WTC11 (cell line): ENCODE data around the gene GGCT. TPM values are rescaled to one million over a fixed set of nuclear protein-coding genes. Genes with fewer than 3 reads are reported as not detected.

ENCODE experiments used
- ATAC-seq: fragments of 200-7000 bp; cut with Tn5 transposase; 2 replicates; pipeline ENCODE4 v1.10.0; 2021; ENCODE audit warnings: mild to moderate bottlenecking, moderate library complexity
- CTCF ChIA-PET: fragments of 300-600 bp; sonication (Branson Sonifier 250); formaldehyde crosslinking; loops from one replicate; lab custom pipeline; 2021; ENCODE audit warnings: antibody characterized with exemption; lab: Charles Lee
- POLR2A ChIA-PET: fragments of 350-600 bp; sonication (Branson Sonifier 250); formaldehyde crosslinking; loops from one replicate; lab custom pipeline; 2021; ENCODE audit warnings: antibody characterized with exemption; lab: Charles Lee
- DNase-seq: peaks from one replicate; pipeline ENCODE4 v3.0.0; 2021; ENCODE audit warnings: low spot score
- H3K27ac Mint-ChIP-seq: 2 replicates; pipeline ENCODE4 v1.8.0; 2021; ENCODE audit warnings: mixed read lengths
- H3K27me3 Mint-ChIP-seq: 2 replicates; pipeline ENCODE4 v1.8.0; 2021; ENCODE audit warnings: low read depth, mild to moderate bottlenecking, moderate library complexity, mixed read lengths
- H3K36me3 Mint-ChIP-seq: 2 replicates; pipeline ENCODE4 v1.8.0; 2021; ENCODE audit warnings: mixed read lengths
- H3K4me1 Mint-ChIP-seq: 2 replicates; pipeline ENCODE4 v1.8.0; 2022; ENCODE audit warnings: mixed read lengths
- H3K4me3 Mint-ChIP-seq: 2 replicates; pipeline ENCODE4 v1.8.0; 2021; ENCODE audit warnings: mild to moderate bottlenecking, moderate library complexity, mixed read lengths
- H3K9me3 Mint-ChIP-seq: 2 replicates; pipeline ENCODE4 v1.8.0; 2021; ENCODE audit warnings: mixed read lengths
- FOXJ3 ChIP-seq: sonication (generic); formaldehyde crosslinking; IDR thresholded peaks from 2 replicates; pipeline ENCODE4 v1.9.0; 2021; ENCODE audit warnings: missing genetic modification reagents, mild to moderate bottlenecking, borderline replicate concordance
- FOXP1 ChIP-seq: sonication (generic); formaldehyde crosslinking; IDR thresholded peaks from 2 replicates; pipeline ENCODE4 v1.8.0; 2022; ENCODE audit warnings: missing genetic modification reagents, mild to moderate bottlenecking, moderate library complexity, borderline replicate concordance
- HMGA2 ChIP-seq: fragments of 250-450 bp; sonication (Bioruptor Pico); IDR thresholded peaks from 2 replicates; pipeline ENCODE4 v1.4.0; 2021; ENCODE audit warnings: mild to moderate bottlenecking, moderate library complexity
- RORB ChIP-seq: fragments of 250-450 bp; sonication (Bioruptor Pico); IDR thresholded peaks from 2 replicates; pipeline ENCODE4 v1.9.0; 2021; ENCODE audit warnings: mild to moderate bottlenecking
- SP1 ChIP-seq: sonication (generic); formaldehyde crosslinking; conservative IDR thresholded peaks from 2 replicates; pipeline ENCODE4 v1.8.1; 2022; ENCODE audit warnings: missing genetic modification reagents
- TCF7 ChIP-seq: sonication (generic); formaldehyde crosslinking; IDR thresholded peaks from 2 replicates; pipeline ENCODE4 v1.8.0; 2022; ENCODE audit warnings: mild to moderate bottlenecking, low read depth, missing genetic modification reagents, moderate library complexity
- TEAD1 ChIP-seq: sonication (generic); formaldehyde crosslinking; IDR thresholded peaks from 2 replicates; pipeline ENCODE4 v1.8.0; 2022; ENCODE audit warnings: mild to moderate bottlenecking, missing genetic modification reagents
- TEAD4 ChIP-seq: sonication (generic); formaldehyde crosslinking; IDR thresholded peaks from 2 replicates; pipeline ENCODE4 v1.8.0; 2022; ENCODE audit warnings: mild to moderate bottlenecking, missing genetic modification reagents
- ZNF121 ChIP-seq: sonication (generic); formaldehyde crosslinking; IDR thresholded peaks from 2 replicates; pipeline ENCODE4 v1.8.0; 2023; ENCODE audit warnings: missing genetic modification reagents
- total RNA-seq: library from RNA; stranded (reverse); gene quantifications from 3 replicates; pipeline ENCODE4 v1.2.3, GENCODE V29; 2021
- TF ChIP-seq, protein P1 (sequence below): sonication (generic); formaldehyde crosslinking; IDR thresholded peaks from 2 replicates; pipeline ENCODE4 v1.8.1; 2023; ENCODE audit warnings: mild to moderate bottlenecking, missing genetic modification reagents
- TF ChIP-seq, protein P2 (sequence below): sonication (generic); formaldehyde crosslinking; IDR thresholded peaks from 2 replicates; pipeline ENCODE4 v1.8.0; 2022; ENCODE audit warnings: missing genetic modification reagents
- TF ChIP-seq, protein P3 (sequence below): fragments of 200-600 bp; IDR thresholded peaks from 2 replicates; pipeline ENCODE4 v1.8.0; 2022; ENCODE audit warnings: antibody characterized with exemption
- TF ChIP-seq, protein P4 (sequence below): sonication (generic); formaldehyde crosslinking; IDR thresholded peaks from 2 replicates; pipeline ENCODE4 v1.8.1; 2022; ENCODE audit warnings: mild to moderate bottlenecking, missing genetic modification reagents, moderate library complexity, borderline replicate concordance
- TF ChIP-seq, protein P5 (sequence below): fragments of 250-450 bp; sonication (Bioruptor Pico); IDR thresholded peaks from 2 replicates; pipeline ENCODE4 v1.9.0; 2021; ENCODE audit warnings: mild to moderate bottlenecking
- TF ChIP-seq, protein P6 (sequence below): sonication (generic); formaldehyde crosslinking; conservative IDR thresholded peaks from 2 replicates; pipeline ENCODE4 v1.8.1; 2023; ENCODE audit warnings: mild to moderate bottlenecking, low read depth, missing genetic modification reagents, moderate library complexity

Gene GGCT
- total RNA-seq, 1 experiment from 2014 or later = 95.4 TPM

DNA sequence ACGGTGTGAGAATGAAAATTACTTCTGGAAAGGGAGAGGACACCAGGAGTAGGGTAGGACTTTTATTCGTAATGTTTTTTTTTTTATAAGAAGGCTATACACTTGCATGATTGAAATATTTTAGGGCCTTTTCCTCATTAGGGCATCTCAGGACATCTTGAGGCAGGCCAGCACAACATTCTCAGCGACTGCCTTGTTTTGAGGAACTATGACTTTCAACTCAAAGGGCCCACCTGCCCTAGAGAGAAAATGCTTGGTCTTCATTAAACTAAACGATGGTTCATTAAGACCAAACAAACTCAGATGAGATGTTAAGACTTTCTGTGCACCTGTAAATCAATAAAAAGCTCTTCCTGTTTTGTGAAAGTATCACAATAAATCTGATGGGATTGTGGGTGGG is 37.4 kb downstream of the GGCT start (continued):
- TF ChIP-seq, protein P1, sequence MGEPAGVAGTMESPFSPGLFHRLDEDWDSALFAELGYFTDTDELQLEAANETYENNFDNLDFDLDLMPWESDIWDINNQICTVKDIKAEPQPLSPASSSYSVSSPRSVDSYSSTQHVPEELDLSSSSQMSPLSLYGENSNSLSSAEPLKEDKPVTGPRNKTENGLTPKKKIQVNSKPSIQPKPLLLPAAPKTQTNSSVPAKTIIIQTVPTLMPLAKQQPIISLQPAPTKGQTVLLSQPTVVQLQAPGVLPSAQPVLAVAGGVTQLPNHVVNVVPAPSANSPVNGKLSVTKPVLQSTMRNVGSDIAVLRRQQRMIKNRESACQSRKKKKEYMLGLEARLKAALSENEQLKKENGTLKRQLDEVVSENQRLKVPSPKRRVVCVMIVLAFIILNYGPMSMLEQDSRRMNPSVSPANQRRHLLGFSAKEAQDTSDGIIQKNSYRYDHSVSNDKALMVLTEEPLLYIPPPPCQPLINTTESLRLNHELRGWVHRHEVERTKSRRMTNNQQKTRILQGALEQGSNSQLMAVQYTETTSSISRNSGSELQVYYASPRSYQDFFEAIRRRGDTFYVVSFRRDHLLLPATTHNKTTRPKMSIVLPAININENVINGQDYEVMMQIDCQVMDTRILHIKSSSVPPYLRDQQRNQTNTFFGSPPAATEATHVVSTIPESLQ (CRISPR knock-in tag) = no peak
- TF ChIP-seq, protein P2, sequence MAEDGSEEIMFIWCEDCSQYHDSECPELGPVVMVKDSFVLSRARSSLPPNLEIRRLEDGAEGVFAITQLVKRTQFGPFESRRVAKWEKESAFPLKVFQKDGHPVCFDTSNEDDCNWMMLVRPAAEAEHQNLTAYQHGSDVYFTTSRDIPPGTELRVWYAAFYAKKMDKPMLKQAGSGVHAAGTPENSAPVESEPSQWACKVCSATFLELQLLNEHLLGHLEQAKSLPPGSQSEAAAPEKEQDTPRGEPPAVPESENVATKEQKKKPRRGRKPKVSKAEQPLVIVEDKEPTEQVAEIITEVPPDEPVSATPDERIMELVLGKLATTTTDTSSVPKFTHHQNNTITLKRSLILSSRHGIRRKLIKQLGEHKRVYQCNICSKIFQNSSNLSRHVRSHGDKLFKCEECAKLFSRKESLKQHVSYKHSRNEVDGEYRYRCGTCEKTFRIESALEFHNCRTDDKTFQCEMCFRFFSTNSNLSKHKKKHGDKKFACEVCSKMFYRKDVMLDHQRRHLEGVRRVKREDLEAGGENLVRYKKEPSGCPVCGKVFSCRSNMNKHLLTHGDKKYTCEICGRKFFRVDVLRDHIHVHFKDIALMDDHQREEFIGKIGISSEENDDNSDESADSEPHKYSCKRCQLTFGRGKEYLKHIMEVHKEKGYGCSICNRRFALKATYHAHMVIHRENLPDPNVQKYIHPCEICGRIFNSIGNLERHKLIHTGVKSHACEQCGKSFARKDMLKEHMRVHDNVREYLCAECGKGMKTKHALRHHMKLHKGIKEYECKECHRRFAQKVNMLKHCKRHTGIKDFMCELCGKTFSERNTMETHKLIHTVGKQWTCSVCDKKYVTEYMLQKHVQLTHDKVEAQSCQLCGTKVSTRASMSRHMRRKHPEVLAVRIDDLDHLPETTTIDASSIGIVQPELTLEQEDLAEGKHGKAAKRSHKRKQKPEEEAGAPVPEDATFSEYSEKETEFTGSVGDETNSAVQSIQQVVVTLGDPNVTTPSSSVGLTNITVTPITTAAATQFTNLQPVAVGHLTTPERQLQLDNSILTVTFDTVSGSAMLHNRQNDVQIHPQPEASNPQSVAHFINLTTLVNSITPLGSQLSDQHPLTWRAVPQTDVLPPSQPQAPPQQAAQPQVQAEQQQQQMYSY (CRISPR knock-in tag) = no peak
- TF ChIP-seq, protein P3, sequence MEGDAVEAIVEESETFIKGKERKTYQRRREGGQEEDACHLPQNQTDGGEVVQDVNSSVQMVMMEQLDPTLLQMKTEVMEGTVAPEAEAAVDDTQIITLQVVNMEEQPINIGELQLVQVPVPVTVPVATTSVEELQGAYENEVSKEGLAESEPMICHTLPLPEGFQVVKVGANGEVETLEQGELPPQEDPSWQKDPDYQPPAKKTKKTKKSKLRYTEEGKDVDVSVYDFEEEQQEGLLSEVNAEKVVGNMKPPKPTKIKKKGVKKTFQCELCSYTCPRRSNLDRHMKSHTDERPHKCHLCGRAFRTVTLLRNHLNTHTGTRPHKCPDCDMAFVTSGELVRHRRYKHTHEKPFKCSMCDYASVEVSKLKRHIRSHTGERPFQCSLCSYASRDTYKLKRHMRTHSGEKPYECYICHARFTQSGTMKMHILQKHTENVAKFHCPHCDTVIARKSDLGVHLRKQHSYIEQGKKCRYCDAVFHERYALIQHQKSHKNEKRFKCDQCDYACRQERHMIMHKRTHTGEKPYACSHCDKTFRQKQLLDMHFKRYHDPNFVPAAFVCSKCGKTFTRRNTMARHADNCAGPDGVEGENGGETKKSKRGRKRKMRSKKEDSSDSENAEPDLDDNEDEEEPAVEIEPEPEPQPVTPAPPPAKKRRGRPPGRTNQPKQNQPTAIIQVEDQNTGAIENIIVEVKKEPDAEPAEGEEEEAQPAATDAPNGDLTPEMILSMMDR = no peak
- no peak for TF ChIP-seq ZNF121 (CRISPR knock-in tag)

DNA sequence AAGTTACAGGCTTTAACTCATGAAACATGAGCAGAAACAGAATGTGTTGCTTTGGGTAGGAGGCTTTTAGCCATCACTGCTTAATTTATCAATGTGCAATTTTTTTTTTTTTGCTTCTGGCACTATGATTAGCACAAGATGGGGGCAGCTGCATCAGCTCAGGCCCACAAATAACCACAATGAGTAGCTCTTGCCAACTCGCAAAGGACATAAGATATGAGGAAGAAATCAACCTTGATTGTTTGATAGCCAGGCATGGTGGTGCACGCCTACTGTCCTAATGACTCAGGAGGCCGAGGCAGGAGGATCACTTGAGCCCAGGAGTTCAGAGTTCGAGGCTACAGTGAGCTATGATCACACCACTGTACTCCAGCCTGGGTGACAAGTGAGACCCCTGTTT is 38.4 kb downstream of the GGCT start:
- TF ChIP-seq, protein P4, sequence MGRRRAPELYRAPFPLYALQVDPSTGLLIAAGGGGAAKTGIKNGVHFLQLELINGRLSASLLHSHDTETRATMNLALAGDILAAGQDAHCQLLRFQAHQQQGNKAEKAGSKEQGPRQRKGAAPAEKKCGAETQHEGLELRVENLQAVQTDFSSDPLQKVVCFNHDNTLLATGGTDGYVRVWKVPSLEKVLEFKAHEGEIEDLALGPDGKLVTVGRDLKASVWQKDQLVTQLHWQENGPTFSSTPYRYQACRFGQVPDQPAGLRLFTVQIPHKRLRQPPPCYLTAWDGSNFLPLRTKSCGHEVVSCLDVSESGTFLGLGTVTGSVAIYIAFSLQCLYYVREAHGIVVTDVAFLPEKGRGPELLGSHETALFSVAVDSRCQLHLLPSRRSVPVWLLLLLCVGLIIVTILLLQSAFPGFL = no peak
- no peak for TF ChIP-seq TEAD1
- TF ChIP-seq, protein P5, sequence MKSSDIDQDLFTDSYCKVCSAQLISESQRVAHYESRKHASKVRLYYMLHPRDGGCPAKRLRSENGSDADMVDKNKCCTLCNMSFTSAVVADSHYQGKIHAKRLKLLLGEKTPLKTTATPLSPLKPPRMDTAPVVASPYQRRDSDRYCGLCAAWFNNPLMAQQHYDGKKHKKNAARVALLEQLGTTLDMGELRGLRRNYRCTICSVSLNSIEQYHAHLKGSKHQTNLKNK (CRISPR knock-in tag) = no peak
- no peak for TF ChIP-seq HMGA2 (CRISPR knock-in tag)
- TF ChIP-seq TCF7 (CRISPR knock-in tag) = no peak
- TF ChIP-seq, protein P3 = no peak
- TF ChIP-seq SP1 = no peak
- no peak for TF ChIP-seq TEAD4 (CRISPR knock-in tag)
- no peak for TF ChIP-seq FOXP1 (CRISPR knock-in tag)
- TF ChIP-seq FOXJ3 (CRISPR knock-in tag) = no peak
- TF ChIP-seq, protein P1 (CRISPR knock-in tag) = no peak
- TF ChIP-seq, protein P6, sequence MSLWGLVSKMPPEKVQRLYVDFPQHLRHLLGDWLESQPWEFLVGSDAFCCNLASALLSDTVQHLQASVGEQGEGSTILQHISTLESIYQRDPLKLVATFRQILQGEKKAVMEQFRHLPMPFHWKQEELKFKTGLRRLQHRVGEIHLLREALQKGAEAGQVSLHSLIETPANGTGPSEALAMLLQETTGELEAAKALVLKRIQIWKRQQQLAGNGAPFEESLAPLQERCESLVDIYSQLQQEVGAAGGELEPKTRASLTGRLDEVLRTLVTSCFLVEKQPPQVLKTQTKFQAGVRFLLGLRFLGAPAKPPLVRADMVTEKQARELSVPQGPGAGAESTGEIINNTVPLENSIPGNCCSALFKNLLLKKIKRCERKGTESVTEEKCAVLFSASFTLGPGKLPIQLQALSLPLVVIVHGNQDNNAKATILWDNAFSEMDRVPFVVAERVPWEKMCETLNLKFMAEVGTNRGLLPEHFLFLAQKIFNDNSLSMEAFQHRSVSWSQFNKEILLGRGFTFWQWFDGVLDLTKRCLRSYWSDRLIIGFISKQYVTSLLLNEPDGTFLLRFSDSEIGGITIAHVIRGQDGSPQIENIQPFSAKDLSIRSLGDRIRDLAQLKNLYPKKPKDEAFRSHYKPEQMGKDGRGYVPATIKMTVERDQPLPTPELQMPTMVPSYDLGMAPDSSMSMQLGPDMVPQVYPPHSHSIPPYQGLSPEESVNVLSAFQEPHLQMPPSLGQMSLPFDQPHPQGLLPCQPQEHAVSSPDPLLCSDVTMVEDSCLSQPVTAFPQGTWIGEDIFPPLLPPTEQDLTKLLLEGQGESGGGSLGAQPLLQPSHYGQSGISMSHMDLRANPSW (CRISPR knock-in tag) = no peak
- TF ChIP-seq RORB (CRISPR knock-in tag) = no peak
- ChIA-PET CTCF (no interaction called here), POLR2A (no interaction called here)
- Mint-ChIP-seq H3K4me3 (no peak overlapping the region), H3K27ac (no peak overlapping the region; the same call in 1 of the 2 replicates), H3K27me3 (no peaks in the 10 kb centered on the region), H3K36me3 (no peaks in the 10 kb centered on the region), H3K4me1 (peaks cover 21% of the 10 kb centered on the region), H3K9me3 (no peaks in the 10 kb centered on the region)
- ATAC-seq = no peak
- no peak for DNase-seq
